GM12801 (cell line): Measurements from ENCODE around the gene NAT9.

ENCODE experiments used
- CTCF ChIP-seq: IDR thresholded peaks from one replicate; pipeline ENCODE4 v1.5.1; 2011; ENCODE audit warnings: control low read depth; ENCODE audit not compliant: insufficient read length; ENCODE audit errors: extremely low read depth

NAT9 gene

GRCh38 chr17:74752415-74752814 is 23.7 kb downstream of the NAT9 start:
- no peak for TF ChIP-seq CTCF

- no peak for TF ChIP-seq CTCF
These were observed 25.6 kb downstream of the NAT9 start for GRCh38 chr17:74750327-74751069.

DNA sequence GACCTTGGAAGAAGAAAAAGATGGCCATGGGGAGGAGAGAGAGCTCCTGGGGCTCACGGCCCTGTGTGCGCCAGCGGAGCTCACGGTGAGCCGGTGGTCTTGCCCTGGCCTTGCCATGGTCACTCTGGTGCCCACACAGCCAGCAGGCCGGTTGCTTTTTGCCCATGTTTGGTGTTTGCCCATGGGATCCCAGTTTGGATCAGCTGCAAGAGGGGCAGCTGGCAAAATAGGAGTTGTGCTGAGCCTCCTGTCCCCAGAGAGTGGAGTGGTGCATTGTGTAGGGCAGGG is 26.2 kb downstream of the NAT9 start:
- TF ChIP-seq CTCF: no peak

DNA sequence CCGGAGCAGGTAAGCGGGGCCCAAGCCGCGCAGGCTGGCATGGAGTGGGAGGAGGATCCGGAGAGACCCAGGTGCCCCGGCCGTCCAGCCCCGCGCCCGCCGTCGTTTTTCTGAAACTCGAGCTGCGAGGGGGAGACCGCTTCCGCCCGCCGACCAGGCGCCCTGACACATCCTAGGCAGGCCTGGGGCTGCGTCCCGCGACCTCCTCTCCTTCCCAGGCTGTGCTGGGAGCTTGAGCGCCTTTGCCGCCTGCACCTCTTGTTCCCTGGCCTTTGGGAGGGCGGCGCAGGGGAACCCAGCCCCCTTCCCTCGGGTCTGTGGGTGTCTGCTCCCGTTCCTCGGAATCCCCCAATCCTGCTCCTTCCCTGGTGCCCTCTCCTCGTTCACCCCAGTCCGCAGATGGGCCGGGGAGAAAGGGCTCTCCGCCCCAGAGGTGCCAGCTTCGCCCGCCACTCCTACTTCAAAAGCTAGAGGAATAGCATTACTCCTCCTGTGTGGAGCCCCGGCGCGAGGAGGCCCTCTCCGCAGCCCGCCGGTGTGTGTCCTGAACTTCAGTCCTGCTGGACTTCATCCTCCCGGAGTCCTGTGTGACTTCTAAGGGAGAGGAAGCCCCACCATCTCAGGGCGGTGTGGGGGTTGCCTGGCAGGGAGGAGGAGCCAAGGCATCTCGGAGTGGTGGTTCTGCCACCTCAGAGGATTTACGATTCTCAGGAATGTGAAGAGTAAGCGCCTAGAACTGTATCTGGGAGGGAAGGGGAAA is 26.7 kb downstream of the NAT9 start:
- TF ChIP-seq CTCF: no peak

DNA sequence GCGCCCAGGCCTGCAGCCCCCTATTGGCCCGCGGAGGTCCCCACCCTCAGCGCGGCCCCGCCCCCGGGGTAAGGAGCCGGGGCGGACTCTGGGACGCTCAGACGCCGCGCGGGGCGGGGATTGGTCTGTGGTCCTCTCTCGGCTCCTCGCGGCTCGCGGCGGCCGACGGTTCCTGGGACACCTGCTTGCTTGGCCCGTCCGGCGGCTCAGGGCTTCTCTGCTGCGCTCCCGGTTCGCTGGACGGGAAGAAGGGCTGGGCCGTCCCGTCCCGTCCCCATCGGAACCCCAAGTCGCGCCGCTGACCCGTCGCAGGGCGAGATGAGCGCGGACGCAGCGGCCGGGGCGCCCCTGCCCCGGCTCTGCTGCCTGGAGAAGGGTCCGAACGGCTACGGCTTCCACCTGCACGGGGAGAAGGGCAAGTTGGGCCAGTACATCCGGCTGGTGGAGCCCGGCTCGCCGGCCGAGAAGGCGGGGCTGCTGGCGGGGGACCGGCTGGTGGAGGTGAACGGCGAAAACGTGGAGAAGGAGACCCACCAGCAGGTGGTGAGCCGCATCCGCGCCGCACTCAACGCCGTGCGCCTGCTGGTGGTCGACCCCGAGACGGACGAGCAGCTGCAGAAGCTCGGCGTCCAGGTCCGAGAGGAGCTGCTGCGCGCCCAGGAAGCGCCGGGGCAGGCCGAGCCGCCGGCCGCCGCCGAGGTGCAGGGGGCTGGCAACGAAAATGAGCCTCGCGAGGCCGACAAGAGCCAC is 27.4 kb downstream of the NAT9 start, which contains the start of gene NHERF1:
NHERF1 (plus strand) TSS at position 100 of the 750 bp plus-strand sequence; CDS start at position 319, 219 bp downstream.
- no peak for TF ChIP-seq CTCF

DNA sequence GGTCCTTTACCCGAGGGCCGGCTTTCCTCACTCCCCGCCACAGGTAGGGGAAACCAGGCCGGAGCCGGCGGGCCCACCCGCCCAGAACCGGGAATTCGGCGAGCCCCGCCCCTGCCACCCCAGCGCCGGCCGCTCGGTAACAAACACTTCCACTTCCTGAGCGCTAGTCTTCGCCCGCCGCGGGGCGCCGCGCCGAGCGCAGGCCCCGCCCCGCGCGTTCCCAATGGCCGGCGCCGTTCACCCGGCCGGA is 27.9 kb downstream of the NAT9 start:
- TF ChIP-seq CTCF: no peak

- no peak for TF ChIP-seq CTCF
These were observed 29.2 kb downstream of the NAT9 start for GRCh38 chr17:74746922-74747321.
